ENCODE measurements around the gene CHRNB1.

Gene CHRNB1

GRCh38 chr17:7416323-7416722, 28.5 kb upstream of the CHRNB1 start:
- no peak for DNase-seq

- no peak for DNase-seq
Measured at GRCh38 chr17:7417056-7417655, 27.7 kb upstream of the CHRNB1 start.

GRCh38 chr17:7418472-7419152, 26.2 kb upstream of the CHRNB1 start:
- no peak for DNase-seq

- DNase-seq = no peak
Measured at GRCh38 chr17:7419819-7420610, 24.8 kb upstream of the CHRNB1 start, which contains the start of gene SPEM1. Gene SPEM1, plus strand, starts transcription at chr17:7420324. Its CDS starts 61 bp downstream, at chr17:7420385.

DNA sequence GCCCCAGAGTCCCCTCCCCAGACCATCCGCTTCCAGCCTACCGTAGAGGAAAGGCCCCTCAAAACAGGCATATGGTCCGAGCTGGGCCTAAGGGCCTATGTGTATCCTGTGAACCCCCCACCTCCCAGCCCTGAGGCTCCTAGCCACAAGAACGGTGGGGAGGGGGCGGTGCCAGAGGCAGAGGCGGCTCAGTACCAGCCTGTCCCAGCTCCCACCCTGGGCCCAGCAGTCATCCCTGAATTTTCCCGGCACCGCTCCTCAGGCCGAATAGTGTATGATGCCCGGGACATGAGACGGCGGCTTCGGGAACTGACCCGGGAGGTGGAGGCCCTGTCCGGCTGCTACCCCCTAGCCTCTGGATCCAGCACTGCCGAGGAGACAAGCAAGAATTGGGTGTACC, 23.7 kb upstream of the CHRNB1 start:
- DNase-seq = no peak

DNA sequence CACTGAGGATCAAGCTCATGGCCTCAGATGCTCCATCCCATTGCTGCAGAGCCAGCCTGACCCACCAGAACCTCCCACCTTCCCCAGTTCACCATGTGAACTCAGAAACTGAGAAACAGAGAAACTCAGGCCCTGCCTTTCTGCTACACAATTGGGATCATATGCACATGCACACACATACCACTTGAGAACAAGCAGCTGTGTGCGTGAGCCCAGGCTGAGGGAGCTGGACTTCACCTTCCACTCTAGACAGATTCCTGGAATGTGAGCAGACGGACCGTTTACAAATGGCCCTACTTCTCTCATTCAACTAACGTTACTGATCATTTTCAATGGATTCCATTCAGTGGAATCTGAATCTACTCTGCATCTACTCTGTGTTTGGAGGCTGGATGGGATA, 21.2 kb upstream of the CHRNB1 start:
- no peak for DNase-seq

DNA sequence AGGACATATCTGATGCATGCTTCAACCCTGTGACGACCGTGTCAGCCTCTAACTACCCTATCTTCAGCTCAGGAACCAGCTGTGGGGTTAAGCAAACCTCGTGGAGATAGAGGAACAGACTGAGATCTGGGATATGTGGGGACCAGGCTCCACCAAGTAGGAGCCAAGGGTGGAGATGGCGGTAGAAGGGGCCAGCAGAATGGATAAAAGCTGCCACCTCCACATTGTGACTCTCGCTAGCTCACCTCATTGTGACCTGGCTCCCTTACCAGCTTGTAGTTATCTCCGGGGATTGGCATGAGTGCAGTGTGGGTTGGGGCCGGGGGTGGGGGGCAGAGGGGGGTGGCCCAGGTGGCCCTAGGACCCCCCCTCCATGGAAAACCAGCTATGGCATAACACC, 19.5 kb upstream of the CHRNB1 start, which contains the start of gene SPEM2:
TSS of gene SPEM2 (plus strand) at position 301 of the 400 bp plus-strand sequence. CDS start at position 374, 73 bp downstream.
- DNase-seq = no peak

GRCh38 chr17:7425756-7426155, 19.1 kb upstream of the CHRNB1 start:
- no peak for DNase-seq

- DNase-seq = no peak
Measured at GRCh38 chr17:7426203-7426863, 18.5 kb upstream of the CHRNB1 start.

DNA sequence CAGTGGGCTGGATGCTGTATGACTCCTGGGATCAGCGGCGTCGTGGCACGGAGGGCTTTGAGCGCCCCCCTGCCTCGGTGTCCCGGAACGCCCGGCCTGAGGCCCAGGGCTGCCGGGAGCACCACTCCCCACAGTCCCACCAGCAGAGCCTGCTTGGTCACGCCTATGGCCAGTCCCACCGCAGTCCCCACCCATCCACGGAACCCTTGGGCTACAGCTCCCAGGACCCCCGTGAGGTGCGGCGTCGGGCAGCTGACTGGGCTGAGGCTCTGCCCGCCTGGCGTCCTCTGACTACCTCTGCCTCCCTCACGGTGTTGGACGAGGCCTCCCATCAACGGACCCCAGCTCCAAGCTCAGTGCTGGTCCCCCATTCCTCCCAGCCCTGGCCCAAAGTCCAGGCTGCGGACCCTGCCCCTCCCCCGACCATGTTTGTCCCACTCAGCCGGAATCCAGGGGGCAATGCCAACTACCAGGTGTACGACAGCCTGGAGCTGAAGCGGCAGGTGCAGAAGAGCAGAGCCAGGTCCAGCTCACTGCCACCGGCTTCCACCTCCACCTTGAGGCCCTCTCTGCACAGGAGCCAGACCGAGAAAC, 17.9 kb upstream of the CHRNB1 start:
- no peak for DNase-seq

GRCh38 chr17:7427549-7427948, 17.3 kb upstream of the CHRNB1 start:
- DNase-seq = no peak

DNA sequence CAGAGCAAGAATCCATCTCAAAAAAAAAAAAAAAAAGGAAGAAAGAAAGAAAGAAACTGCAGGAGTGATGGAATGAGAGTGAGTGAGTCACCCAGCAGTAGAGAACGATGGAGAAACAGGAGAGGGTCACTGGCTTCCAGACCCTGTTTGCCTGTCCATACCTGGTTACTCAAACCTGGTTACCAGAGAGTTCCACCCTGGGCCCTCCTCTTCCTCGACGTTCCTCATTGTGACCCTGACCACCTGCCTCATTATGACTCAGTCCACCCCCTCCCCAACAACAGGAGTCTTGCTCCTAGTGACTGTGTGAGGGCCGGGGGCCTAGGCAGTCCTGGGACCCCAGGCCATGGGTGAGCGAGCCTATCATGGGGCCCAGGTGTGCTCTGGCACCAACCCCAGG, 16.3 kb upstream of the CHRNB1 start, which contains the start of gene SPEM3:
TSS of gene SPEM3 (plus strand) at position 301 of the 400 bp plus-strand sequence. CDS start at position 347, 46 bp downstream.
- DNase-seq = no peak

DNA sequence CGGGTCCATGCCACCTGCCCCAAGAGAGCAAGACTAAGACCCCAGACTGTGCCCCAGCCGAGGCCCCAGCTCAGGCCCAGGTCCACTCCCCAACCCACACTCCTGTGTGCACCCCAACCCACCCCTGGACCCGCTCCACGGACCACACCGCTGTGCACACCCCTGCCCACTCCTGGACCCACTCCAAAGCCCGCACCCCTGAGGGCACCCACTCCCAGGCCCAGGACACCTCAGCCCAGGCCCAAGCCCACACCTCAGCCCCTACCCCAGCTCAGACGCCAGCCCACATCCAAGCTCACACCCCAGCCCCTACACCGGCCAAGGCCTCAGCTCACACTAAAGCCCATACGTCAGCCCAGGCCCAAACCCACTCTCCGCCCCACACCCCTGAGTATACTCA, 15.1 kb upstream of the CHRNB1 start:
- DNase-seq = no peak

DNA sequence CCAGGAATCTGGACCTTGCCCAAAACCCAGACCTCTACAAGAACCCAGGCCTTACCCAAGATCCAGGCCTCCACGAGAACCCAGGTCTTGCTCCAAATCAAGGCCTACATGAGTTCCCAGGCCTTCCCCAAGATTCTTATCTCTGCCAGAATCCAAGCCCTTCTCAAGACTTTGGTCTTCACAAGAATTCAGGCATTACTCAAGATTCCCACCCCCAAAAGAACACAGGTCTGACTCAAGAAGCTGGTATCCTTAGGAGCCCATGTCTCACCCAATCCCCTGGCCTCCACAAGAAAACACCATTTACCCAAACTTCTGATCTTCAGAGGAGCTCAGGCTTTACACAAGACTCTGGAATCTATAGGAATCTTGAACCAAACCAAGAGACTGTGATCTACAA, 13.6 kb upstream of the CHRNB1 start:
- no peak for DNase-seq

- DNase-seq = no peak
Measured at GRCh38 chr17:7432296-7432695, 12.6 kb upstream of the CHRNB1 start.

DNA sequence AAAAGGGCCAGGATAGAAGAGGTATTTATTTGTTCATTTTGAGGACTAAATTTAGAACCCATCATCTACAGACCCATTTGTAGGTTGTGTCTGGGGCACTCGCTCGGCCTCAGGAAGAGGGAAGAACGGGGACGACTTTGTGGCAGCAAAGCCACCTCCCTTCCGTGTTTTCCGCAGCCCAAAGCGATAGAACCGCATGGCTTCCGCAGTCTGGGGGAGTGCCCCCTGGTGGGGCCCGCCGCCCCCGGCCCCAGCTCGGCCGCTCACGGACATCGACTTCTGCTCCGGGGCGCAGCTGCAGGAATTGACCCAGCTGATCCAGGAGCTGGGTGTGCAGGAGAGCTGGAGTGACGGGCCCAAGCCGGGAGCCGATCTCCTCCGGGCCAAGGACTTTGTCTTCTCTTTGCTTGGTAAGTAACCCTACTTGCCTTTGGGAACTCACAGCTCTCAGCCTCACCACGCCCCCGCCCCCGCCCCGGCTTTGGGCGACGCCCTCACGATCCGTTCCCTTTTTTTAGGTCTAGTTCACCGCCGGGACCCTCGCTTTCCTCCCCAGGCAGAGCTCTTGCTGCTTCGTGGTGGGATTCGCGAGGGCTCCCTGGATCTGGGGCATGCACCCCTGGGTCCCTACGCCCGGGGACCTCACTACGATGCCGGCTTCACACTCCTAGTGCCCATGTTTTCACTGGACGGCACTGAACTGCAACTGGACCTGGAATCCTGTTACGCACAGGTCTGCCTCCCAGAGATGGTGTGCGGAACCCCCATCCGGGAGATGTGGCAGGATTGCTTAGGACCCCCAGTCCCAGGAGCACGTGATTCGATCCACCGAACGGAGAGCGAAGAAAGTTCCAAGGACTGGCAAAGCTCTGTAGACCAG, 8.9 kb upstream of the CHRNB1 start:
- no peak for DNase-seq

DNA sequence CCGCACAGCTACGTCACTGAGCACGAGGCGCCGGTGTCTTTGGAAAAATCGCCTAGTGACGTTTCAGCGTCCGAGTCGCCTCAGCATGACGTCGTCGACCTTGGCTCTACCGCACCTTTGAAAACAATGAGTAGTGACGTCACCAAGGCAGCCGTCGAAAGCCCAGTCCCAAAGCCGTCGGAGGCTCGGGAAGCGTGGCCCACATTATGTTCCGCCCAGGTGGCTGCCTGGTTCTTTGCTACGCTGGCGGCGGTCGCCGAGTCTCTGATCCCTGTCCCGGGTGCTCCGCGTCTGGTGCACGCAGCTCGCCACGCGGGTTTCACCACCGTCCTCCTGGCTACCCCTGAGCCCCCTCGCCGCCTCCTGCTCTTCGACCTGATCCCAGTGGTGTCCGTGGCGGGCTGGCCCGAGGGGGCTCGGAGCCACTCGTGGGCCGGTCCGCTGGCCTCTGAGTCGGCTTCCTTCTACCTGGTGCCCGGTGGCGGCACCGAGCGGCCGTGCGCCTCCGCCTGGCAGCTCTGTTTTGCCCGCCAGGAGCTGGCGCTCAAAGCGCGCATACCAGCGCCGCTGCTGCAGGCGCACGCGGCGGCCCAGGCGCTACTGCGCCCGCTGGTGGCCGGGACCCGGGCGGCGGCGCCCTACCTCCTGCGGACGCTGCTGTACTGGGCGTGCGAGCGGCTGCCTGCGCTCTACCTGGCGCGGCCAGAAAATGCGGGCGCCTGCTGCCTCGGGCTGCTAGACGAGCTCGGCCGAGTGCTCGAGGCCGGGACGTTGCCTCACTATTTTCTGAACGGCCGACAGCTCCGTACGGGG, 8.1 kb upstream of the CHRNB1 start:
- DNase-seq = peak; percentile 71

DNA sequence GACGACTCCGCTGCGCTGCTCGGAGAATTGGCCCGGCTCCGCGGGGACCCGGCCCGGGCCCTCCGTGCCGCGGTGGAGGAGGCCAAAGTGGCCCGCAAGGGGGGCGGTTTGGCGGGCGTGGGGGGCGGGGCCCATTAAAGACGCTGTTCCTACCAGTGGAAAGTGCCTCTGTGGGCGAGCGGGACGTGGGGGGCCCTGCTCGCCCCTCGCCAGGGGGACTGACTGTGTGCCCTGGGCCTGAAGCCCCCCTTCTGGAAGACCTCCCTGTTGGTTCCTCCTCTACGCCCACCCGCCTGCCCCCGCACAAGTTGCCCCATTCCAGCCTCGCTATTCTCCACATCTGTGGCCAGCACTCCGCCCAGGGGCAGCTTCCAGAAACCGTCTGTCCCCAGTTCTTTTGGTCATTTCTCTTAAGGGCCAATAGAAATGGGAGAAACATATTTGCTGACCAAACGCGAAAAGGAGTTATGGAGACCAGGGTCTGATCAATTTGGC, 7.4 kb upstream of the CHRNB1 start:
- DNase-seq = no peak

DNA sequence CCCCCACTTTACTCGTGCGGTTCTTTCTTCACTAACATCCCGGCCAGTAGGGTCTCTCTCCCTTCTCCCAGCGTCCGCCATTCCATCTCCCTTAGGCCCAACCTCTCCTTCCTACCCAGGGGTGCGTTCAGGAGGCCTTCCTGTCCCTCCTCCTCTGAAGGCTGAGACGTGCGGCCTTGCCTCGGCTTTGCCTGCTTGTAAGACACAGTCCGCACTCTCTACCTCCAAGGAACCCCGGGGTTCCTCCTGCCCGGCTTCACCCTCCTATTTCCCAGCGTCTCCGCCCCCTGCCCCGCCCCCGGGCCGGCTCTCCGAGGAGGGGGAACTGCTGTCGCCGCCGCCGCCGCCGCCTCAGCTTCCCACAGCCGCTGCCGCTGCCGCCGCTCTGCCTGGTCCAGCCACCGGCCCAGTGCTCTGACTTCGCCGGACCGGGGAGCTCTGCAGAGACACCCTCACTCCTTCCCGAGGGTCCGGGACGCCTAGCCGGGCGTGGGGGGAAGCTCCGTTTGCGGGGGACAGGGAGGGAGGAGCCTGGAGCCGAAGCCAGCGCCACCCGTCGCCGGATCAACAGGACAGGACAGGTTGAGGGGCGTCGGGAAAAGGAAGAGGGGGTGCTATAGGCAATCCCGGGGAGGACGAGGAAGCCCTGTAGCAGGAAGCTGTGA, 6.8 kb upstream of the CHRNB1 start:
- DNase-seq = no peak
